Fibroblast of the aortic adventitia (primary cell): ENCODE measurements around the gene TEAD2. TPM values are rescaled to one million over a fixed set of nuclear protein-coding genes. Genes with fewer than 3 reads are reported as not detected.

Experiments
- DNase-seq: peaks from one replicate; pipeline ENCODE4 v3.0.0-alpha.2; 2010; ENCODE audit warnings: low read depth
- H3K4me3 ChIP-seq: 2 replicates; pipeline ENCODE4 v1.5.1; 2011; ENCODE audit warnings: low read depth, mild to moderate bottlenecking, control low read depth, low read length, moderate library complexity
- total RNA-seq: library from RNA; depleted of rRNA; stranded (reverse); fragments of >200 nt; gene quantifications from 2 replicates; pipeline ENCODE4 v1.2.3, GENCODE V29; 2012; ENCODE audit warnings: low replicate concordance
- TF ChIP-seq, protein P1 (sequence below): IDR thresholded peaks from 2 replicates; pipeline ENCODE4 v1.5.1; 2011; ENCODE audit warnings: mild to moderate bottlenecking, low read length, control low read depth, inconsistent platforms; ENCODE audit not compliant: insufficient read depth

The TEAD2 gene
- total RNA-seq, 1 donor, result 19.2 TPM

DNA sequence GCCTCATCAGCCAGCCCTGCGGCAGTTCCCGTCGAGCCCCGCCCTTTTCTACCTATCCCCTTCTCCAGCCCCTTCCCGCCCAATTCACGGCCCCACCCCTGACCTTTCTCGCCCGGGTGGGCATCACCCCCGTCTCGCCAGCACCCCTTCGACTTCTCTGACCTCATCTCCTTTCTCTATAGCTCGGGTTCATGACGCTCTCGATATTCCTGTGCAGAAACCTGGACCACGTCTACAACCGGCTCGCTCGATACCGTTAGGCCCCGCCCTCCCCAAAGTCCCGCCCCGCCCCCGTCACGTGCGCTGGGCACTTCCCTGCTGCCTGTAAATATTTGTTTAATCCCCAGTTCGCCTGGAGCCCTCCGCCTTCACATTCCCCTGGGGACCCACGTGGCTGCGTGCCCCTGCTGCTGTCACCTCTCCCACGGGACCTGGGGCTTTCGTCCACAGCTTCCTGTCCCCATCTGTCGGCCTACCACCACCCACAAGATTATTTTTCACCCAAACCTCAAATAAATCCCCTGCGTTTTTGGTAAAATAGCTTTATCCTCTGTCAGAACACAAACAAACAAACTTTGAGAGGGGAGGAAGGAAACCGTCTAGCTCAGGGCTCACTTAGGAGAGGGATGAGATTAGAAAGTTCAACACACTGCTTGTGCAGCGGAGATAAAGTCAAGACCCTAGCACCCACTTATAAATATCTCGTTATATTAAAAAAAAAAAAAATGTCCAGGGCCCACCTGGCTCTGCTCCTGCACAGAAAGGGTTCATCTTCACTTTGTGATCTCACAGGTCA, 21.9 kb downstream of the TEAD2 start:
- DNase-seq, result no peak
- TF ChIP-seq, protein P1, sequence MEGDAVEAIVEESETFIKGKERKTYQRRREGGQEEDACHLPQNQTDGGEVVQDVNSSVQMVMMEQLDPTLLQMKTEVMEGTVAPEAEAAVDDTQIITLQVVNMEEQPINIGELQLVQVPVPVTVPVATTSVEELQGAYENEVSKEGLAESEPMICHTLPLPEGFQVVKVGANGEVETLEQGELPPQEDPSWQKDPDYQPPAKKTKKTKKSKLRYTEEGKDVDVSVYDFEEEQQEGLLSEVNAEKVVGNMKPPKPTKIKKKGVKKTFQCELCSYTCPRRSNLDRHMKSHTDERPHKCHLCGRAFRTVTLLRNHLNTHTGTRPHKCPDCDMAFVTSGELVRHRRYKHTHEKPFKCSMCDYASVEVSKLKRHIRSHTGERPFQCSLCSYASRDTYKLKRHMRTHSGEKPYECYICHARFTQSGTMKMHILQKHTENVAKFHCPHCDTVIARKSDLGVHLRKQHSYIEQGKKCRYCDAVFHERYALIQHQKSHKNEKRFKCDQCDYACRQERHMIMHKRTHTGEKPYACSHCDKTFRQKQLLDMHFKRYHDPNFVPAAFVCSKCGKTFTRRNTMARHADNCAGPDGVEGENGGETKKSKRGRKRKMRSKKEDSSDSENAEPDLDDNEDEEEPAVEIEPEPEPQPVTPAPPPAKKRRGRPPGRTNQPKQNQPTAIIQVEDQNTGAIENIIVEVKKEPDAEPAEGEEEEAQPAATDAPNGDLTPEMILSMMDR, result no peak
- no peak overlapping the region for H3K4me3 ChIP-seq

DNA sequence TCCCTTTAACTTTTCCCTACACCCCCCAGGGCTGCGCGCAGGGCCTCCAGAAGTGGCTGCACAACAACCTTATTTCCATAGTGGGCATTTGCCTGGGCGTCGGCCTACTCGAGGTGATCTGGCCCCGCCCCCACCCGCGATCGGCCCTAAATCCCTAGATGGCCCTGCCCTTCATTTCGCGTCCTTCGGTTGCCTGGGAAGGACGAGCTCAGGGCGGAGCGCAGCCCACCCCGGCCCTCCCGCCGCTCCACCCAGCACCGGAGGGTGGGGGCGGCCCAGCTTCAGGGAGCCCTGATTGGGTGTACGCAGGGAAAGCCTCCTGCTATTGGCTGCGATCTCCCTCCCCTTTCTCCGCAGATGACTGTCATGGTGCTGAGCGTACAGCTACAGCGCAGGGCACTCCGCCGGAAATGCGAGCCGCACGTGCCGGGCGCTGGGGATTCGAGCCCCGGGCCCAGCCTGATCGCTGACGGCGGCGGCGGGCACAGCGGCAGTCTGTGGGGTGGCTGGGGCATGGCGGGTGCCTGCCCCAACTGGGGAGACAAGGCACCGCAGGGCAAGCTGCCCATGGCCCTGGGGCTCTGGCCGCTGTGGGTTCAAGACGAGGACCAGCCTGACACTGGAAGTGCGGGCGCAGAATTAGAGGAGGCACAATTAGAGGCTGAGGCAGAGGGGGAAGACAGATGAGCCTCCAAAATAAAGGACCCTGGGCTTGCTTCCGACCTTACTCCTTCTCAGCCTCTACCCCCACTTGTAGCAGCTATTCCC, 22.7 kb downstream of the TEAD2 start:
- TF ChIP-seq, protein P1, result no peak
- DNase-seq, result peak; percentile 74
- peak overlapping the region; percentile 25 for H3K4me3 ChIP-seq

DNA sequence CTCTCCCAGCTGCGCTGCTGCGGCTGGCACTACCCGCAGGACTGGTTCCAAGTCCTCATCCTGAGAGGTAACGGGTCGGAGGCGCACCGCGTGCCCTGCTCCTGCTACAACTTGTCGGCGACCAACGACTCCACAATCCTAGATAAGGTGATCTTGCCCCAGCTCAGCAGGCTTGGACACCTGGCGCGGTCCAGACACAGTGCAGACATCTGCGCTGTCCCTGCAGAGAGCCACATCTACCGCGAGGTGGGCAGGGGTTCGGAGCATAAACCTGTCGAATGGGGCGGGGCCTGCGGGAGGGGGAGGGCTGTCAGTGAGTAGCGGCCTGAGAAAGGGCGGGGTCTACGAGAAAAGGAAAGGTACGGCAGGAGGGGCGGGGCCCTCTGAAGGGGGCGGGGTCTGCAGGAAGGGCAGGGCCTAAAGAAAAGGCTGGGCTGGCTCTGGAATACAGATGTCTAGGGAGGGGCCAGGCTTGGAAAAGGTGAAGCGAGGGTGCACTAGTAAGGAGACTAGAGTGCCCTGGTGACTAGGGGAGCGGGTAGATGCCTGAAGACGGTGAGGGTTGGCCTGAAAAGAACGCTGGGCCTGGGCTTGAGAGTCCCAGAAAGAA, 23.4 kb downstream of the TEAD2 start:
- TF ChIP-seq, protein P1, result no peak
- no peak for DNase-seq
- H3K4me3 ChIP-seq, result peak overlapping the region; percentile 17

DNA sequence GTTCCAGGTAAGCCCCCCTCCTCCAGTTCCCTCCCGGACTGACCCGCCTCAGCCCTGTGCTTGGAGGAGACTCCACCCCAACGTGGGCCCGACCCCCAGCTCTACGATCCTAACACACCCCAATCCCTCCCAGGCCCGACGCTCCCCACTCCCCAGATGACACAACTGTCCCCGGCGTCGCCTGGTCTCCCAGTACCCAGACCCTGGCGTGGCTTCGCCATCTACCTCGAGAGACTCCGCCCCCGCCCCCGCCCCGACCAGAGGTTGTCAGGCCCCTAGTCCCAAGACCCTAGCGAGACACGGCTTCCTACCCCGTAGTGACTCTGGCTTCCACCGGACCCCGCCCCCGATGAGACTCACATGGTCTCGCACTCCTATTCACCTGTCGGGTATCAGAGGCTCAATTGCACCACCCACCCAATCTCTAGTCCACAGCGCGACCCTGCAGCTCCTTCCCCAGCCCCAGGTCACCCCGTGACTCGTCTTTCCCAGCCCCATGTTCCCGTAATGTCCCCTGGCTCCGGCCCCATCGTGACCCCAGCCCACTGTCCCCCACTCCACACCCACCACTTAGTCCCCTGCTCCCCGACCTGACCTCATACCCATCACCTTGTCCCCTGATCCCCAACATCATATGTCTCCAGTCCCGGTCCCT, 24.1 kb downstream of the TEAD2 start:
- no peak overlapping the region for H3K4me3 ChIP-seq
- no peak for DNase-seq
- TF ChIP-seq, protein P1, result no peak

DNA sequence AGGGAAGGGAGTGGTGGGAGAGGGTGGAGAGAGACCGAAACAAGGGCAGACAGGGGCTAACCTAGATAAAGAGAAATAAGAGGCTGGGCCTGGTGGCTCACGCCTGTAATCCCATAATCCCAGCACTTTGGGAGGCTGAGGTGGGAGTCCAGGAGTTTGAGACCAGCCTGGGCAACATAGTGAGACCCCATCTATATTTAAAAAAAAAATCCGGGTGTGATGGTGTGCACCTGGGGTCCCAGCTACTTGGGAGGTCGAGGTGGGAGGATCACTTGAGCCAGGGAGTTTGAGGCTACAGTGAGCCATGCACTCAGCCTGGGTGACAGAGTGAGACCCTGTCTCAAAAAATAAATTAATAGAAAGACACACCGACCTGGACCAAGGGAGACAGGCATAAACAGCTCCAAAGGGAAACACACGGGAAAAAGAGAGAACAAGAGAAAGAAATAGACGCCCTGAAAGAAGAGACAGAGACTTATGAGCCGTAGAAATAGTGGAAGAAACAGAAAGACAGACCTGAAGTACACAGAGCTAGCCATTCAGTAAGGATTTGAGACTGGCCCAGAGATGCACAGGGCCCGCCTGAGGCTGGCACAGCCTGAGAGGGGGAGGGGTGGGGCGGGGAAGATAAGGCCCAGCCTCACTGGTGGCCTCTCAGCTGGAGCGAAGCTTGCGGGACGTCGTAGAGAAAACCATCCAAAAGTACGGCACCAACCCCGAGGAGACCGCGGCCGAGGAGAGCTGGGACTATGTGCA, 24.8 kb downstream of the TEAD2 start:
- TF ChIP-seq, protein P1, result no peak
- DNase-seq, result no peak
- no peak overlapping the region for H3K4me3 ChIP-seq
